Medulla oblongata (tissue), 1 donor: ENCODE measurements around the gene FAF1.

ENCODE experiments used
- DNase-seq: peaks from one replicate; pipeline ENCODE4 v3.0.0-alpha.2; 2015; ENCODE audit errors: extremely low spot score

The FAF1 gene

DNA sequence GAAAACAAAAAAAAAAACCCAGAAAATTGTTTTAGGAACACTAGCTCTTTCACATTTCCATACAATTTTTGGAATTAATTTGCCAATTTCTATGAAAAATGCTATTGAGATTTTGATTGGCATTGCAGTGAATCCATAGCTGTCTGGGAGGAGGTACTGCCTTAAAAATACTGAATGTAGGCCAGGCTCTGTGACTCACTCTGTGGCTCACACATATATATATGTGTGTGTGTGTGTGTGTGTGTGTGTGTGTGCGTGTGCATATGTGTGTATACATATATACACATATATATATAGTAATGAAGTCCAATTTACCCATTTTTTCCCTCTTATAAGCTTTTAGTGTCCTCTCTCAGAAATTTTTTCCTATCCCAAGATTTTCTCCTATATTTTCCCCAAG, 322.6 kb downstream of the FAF1 start:
- no peak for DNase-seq

DNA sequence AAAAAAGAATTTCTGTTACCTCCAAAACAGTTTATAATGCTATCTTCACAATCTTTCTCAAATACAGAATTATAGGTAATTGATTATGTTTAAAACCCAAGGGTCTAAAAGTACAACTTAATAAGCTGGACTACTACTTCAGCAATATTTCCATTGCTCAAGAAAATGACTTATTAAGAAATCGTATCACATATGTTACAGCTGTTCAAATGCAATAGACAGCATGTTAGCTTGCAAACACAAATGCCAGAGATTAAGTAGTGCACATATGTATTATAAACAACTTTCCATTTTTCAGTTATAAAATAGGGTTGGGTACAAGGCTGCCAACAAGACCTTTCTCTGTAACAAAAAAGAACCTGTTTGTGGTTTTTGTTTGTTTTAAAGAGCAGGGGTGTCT, 325.8 kb downstream of the FAF1 start:
- no peak for DNase-seq

DNA sequence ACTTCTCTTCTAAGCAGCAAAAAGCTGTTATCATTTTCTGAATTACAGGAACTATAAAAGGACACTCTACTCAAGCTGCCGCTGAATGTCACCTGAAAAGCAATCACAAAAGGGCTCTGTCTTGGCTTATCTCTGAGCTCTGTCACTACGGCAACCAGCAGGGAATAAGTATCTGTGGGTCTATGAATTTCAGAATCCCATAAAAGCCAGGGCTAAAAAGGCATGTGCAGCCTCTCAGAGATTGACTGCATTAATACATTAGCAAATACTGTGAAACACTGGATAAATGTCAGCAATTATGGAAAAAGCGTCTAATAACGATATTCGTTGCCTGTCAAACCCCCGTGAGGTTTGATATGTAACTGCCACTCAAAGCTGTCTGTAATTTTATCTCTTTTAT, 326.6 kb downstream of the FAF1 start:
- DNase-seq = peak; percentile 59

DNA sequence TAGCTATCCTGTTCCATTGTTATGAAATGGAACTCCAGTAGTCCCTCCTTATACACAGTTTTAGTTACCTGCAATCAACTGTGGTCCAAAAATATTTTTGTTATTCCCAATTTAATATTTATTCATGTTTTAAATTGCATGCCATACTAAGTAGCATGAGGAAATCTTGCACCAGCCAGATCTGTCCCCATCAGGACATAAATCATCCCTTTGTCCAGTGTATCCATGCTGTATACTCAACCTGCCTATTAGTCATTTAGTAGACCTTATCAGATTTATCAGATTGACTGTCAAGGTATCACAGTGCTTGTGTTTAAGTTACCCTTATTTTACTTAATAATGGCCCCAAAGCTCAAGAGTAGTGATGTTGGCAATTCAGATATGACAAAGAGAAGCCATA, 328.9 kb downstream of the FAF1 start:
- no peak for DNase-seq

DNA sequence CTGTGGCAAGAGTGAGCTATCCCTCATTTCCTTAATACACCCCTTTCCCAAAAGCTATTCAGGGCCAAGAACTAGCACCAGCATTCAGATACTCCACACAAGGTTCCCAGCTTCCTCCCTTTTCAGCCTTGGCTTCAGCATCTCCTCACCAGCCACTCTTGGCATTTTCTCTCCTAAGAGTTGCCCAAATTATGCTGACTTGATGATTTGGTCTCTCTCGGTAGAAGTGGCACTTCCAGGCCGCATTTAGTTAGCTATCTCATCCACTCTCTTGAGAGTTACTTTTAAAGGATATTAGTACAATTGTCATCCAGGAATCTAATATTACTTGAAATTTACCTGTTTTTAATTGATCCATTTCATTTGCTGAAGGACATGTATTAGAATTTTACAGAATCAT, 337.8 kb downstream of the FAF1 start:
- DNase-seq = no peak

DNA sequence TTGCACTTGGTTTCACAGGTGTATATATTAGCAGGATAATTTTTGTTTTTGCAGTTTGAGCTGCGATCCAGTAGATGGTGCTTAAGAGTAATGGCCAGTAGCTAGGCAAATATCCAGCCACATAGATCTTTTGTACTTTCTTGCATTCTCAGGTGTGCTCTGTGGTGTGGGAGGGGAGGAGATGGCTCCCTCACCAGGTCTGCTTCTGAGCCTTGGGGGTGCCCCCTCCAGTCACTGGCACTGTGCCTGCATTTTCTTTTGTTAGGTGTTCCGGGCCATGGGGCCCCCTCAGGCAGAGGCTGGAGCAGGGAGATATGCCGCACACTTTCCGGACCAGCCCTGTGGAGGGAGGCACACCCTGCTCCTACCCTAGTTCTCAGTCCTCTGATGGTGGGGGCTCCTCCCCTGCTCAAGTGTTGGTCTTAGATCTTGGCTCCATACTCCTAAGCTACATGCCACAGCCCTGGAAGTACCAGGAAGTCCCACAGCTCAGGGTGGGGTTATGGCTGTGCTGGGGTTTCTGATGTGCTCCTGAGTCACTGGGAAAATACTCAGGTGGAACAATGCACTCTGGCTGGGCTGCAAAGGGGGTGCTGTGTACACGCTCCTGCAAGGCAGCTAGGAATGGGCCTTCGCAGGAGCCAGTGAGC, 339.3 kb downstream of the FAF1 start:
- DNase-seq = no peak

DNA sequence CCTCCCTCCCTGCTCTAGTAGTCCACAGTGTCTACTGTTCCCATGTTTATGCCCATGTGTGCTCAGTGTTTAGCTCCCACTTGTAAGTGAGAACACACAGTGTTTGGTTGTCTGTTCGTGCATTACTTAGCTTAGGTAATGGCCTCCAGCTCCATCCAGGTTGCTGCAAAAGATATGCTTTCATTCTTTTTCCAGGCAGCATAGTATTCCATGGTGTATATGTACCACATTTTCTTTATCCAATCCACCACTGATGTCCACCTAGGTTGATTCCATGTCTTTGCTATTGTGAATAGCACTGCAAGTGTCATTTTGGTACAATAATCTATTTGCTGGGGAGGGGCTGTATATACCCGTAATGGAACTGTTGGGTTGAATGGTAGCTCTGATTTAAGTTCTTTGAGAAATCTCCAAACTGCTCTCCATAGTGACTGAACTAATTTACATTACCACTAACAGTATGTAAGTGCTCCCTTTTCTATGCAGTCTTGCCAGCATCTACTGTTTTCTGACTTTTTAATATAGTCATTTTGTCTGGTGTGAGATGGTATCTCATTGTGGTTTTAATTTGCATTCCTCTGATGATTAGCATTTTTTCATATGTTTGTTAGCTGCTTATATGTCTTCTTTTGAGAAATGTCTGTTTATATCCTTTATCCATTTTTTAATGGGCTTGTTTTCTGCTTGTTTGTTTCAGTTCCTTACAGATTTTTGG, 344.9 kb downstream of the FAF1 start:
- DNase-seq = no peak

DNA sequence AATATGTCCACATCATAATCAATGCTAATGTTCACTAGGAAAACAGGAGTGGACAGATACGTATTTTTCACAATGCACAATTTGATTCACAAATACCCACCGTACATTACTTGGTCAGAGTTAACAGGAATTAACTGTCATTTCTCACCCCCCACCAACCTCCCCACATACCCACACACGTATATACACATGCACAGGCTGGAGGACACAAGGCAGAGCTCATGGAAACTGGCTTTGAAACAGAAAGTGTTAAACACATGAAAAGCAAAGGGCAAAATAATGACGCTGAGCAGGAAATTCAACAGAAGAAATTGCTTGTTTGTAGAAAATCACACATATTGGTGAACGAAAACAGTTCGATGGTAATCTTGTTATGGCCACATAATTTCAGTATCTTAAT, 348.4 kb downstream of the FAF1 start:
- no peak for DNase-seq

DNA sequence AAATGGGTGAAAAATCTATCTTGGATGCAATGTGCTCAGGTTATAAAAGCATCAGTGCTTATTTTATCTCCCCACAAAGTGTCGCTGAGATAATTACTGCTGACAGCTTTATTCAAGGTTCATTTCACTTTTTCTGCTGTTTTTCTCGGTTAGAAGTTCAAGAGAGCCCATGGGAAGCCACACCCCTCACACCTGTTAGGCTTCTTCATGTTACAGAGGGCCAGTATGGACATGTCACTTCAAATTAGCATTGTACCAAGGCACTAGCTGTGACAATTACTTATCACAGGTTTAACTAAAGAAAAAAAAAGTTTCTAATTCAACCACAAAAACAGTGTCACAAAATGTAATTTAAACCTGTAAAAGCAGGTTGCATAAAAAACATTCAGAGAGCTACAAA, 349.5 kb downstream of the FAF1 start:
- DNase-seq = no peak

DNA sequence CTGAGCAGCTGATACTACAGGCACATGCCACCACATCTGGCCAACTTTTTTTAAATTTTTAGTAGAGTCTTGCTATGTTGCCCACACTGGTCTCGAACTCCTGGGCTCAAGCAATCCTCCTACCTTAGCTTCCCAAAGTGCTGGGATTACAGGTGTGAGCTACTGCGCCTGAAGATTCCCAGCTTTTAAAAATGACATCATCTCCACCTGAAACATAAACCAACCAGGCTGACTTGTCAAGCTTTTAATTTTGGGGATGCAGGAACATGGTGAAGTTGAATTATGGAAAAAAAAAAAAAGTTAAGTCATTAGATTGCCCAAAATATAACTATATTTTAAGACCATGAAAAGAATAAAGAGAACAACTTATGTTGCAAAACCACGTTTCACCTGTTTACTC, 350.6 kb downstream of the FAF1 start:
- no peak for DNase-seq

DNA sequence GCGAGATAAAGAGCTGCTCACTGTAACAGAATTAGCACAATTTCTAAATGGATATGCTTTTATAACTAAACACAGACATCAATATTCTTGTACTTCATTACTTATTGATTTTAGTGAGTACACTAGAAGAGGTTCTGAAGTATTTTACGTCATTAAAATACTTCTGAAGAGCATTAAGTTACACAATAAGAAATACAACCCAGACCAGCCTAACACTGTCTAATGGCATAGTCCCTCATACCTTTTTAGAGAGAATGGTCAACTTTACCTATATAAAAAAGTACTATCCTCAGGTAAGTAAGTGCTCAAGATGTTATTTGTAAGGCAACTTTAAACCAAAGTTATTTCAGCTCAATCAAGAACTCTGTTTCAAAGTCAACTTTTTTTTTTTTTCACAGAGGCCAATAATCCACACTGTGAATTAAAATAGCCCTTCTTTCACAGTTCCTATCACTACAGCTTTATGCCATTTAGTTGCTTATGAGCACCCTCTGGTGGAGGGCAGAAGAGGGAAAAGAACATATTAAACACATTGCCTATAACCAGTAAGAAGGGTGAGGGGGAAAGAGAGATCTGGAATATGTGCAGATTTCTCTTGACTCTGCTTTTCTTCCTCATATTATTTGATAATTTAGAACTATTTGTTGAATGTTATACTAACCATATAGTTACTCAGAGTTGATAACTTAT, 354.7 kb downstream of the FAF1 start:
- DNase-seq = peak; percentile 51

DNA sequence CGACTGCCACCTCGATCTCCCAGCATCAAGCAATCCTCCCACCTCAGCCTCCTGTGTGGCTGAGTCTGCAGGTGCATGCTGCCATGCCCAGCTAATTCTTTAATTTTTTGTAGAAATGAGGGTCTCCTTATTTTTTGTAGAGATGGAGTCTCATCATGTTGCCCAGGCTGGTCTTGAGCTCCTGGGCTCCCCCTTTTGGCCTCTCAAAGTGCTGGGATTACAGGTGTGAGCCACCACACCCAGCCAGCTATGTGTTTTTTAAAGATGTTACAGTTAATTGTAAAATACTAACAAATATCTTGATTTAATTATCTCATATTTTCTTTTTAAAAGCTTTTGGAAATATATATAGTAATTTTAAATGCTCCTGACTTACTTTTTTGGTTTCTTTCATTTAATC, 355.5 kb downstream of the FAF1 start:
- no peak for DNase-seq

DNA sequence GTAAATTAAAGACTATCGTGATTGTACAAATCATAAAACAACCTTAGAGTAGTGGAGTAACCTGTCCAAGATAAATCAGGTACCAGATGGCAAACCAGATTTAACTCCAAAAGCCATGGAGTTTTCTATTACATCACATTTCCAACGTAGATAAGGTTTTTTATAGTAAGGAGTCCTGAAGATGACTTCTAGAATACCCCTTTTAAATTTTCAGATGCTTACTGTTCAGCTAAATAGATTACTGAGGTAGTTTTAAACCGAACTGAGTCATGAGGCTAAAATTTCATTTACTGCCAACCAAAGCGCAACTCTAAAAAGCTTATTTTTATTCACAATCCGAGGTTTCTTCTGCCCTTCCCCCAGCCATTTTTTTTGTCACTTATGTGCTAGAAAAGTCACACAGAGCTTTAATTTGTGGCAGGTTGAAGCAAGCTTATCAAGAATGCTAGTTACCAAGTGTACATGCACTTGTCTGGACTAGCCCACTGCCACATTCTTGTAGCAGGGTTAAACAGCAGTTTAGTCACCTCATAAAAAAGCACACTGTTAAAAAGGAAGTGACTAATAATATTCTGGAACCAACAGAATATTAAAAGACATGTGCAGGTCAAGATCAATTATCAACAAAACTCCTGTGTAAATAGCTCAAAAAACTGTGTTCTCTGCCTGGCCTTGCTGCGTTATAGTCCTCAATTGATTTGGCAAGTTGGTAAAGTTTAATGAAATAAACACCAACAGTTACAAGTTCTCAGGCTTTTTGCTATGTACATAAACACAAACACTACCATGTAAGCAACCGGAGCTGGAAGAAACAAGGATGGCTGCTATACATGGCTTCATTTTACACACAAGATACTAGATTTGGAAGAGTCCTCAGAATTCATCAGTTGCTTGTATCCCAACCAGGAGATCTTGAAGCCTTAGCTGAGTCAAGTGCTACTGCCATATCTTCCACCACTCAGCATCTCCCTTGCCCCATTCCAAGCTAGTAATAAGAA, 356.5 kb downstream of the FAF1 start:
- no peak for DNase-seq

DNA sequence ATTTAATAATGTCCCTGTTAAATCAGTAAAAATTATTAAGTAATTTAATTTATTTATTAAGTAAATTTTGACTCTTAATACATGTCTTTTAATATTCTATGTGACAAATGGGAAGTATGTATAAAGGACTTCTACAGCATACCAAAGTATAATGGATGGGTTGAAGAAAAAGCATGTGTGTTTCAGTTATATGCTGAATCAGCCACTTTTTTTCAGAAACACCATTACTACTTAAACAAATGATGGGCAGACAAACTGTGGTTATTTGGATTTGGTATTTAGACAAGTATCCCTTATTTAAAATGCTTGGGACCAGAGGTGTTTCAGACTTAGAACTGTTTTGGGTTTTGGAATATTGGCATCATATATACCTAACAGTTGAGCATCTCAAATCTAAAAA, 360.5 kb downstream of the FAF1 start:
- no peak for DNase-seq

DNA sequence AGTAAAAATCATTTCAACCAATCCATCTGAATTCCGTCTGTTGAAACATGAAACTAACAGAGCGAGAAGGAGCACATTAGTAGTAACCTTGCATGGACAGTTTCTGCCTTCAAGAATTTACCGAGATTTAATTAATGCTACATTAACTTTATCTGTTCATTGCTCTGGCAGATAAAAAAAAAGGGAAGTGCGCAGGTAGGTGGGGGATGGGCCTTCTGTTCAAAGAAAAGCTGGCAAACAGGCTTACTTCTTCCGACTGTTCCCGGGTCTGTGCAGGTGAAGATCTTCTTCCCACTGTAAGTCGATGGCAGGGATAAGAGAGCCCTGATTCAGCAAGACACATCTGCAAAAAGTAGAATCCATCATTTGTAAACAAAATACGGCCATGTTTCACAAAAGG, 364.2 kb downstream of the FAF1 start:
- DNase-seq = no peak

DNA sequence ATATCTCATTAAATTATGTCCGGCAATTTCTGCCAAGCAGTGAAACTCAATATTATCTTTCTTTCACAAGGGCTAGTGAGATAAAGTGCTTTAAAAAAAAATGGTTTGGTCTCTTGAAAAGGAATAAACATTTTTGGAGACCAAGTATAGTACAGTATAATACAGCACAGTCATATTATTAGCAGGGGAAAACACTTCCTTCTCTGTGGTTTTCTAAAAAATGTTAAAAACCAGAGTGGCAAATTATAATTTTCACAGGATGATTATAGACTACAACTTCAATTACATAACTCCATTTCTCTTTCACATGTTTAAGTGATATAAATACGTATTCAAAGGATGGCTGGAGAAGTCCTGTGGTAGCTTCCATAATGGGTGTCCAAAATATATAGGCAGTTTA, 366.6 kb downstream of the FAF1 start:
- DNase-seq = no peak

DNA sequence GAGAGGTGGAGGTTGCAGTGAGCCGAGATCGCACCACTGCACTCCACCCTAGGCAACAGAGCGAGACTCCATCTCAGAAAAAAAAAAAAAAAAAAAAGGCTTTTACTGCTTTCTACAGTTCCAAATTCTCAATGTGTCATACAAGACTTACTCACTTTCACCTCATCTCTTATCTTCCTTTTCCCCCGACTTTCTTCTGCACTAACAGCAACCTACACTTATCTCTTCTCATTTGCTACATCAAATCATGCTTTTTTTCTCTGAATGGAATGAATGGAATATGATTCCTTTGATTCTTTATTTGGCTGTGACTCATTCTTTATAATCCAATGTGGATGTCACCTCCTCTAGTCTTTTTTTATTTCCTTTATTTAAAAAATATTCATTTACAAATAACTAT, 368.5 kb downstream of the FAF1 start:
- DNase-seq = no peak

DNA sequence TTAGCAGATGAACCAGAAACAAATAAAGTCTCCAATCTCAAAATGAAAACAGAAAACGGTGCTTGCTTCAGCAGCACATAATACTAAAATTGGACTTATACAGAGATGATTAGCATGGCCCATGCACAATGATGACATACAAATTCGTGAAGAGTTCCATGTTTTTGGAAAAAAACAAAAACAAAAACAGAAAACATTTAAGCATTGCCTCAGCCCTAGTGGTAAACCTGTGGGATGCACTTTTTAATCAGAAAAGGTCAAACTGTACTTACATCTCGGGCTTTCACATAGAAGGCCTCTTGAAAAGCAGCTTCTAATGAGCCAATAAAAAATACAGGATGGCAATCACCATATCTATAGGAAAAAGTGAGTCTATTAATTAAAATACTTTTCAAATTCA, 377.7 kb downstream of the FAF1 start:
- no peak for DNase-seq

DNA sequence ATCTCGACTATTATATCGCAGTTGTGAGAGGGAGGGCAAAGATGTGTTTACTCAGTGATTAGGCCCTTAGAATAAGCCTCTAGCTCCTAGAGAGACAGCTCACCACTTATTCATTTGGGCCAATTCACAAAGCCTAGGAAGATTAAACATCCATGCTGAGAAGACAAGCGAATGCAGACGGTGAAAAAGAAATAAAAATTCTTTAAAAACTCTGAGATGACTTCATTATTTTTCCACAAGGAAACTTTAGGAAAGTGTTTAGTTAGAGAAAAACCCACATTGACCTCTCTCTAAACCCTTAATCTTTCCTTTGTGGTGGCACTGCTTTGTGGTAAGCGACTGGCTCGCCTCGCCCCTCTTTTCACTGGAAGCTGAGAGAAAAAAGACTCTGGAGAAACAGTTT, 390.0 kb downstream of the FAF1 start:
- peak; percentile 11 for DNase-seq

DNA sequence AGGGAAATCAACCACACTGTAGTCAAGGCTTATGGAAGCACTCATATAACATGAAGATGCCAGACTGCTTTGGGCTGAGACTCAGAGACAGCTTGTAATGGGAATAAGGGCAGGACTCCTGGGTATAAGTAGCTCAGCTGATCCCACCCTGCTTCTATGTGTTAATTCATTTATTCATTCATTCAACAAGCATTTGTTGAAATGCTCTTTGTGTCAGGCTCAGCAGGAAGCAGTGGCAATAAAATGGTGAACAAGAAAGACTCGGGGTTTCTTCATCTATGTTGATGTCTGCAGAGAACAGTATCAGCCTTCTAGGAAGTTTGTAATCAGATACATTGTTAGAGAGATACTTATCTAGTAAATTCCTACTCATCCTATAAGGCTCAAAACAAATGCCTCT, 391.3 kb downstream of the FAF1 start:
- DNase-seq = no peak

DNA sequence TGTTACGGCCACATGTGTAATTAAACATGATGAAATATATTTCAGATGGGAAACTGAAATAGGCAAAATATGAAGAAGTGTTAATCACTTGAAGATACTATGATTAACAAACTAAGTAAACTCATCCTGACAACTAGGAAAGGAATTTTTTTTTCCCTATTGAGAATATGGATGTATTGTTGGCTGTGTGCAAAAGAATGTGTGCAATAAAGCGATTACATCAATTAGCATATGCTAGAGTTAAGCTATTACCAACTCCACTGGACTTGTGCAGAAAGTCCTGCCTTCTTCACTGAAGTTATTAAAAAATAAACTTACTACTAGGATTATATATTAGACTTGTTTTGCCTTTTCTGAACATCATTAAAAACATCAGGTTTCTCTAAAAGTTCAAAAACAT, 393.7 kb downstream of the FAF1 start:
- DNase-seq = no peak

DNA sequence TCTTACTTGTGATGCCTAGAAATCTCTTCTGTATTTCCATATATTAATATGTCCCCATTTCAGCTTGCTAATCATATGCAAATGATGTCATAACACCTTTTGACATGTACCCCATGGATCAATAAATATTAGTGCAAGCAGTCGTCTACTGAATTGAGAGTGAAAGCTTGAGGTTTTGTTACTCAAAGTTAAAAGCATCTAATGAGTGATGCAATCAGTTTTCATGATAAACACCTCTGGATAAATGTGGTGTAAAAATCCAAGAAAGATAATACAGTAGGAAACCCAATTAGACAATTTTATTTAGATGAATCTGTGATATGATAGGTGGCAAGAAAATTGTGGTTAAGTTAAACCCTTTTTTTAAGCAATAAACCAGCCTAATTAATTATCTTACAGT, 395.6 kb downstream of the FAF1 start:
- DNase-seq = no peak
